WTC11 (cell line): ENCODE results near the gene BSN. TPM values are rescaled to one million over a fixed set of nuclear protein-coding genes. Genes with fewer than 3 reads are reported as not detected.
"Not testable (repeated sequence)": the region's sequence is repeated elsewhere in the genome, so short reads cannot be mapped to it uniquely, and the experiment has no call there.

Experiments used
- ATAC-seq: fragments of 200-7000 bp; cut with Tn5 transposase; 2 replicates; pipeline ENCODE4 v1.10.0; 2021; ENCODE audit warnings: mild to moderate bottlenecking, moderate library complexity
- CTCF ChIA-PET: fragments of 300-600 bp; sonication (Branson Sonifier 250); formaldehyde crosslinking; loops from one replicate; lab custom pipeline; 2021; ENCODE audit warnings: antibody characterized with exemption; lab: Charles Lee
- POLR2A ChIA-PET: fragments of 350-600 bp; sonication (Branson Sonifier 250); formaldehyde crosslinking; loops from one replicate; lab custom pipeline; 2021; ENCODE audit warnings: antibody characterized with exemption; lab: Charles Lee
- DNase-seq: peaks from one replicate; pipeline ENCODE4 v3.0.0; 2021; ENCODE audit warnings: low spot score
- H3K27ac Mint-ChIP-seq: 2 replicates; pipeline ENCODE4 v1.8.0; 2021; ENCODE audit warnings: mixed read lengths
- H3K27me3 Mint-ChIP-seq: 2 replicates; pipeline ENCODE4 v1.8.0; 2021; ENCODE audit warnings: low read depth, mild to moderate bottlenecking, moderate library complexity, mixed read lengths
- H3K36me3 Mint-ChIP-seq: 2 replicates; pipeline ENCODE4 v1.8.0; 2021; ENCODE audit warnings: mixed read lengths
- H3K4me1 Mint-ChIP-seq: 2 replicates; pipeline ENCODE4 v1.8.0; 2022; ENCODE audit warnings: mixed read lengths
- H3K4me3 Mint-ChIP-seq: 2 replicates; pipeline ENCODE4 v1.8.0; 2021; ENCODE audit warnings: mild to moderate bottlenecking, moderate library complexity, mixed read lengths
- H3K9me3 Mint-ChIP-seq: 2 replicates; pipeline ENCODE4 v1.8.0; 2021; ENCODE audit warnings: mixed read lengths
- AFF4 ChIP-seq: sonication (generic); formaldehyde crosslinking; IDR thresholded peaks from 2 replicates; pipeline ENCODE4 v1.8.1; 2023; ENCODE audit warnings: mild to moderate bottlenecking, missing genetic modification reagents, borderline replicate concordance
- ATF1 ChIP-seq: sonication (generic); formaldehyde crosslinking; IDR thresholded peaks from 2 replicates; pipeline ENCODE4 v1.8.1; 2023; ENCODE audit warnings: mild to moderate bottlenecking, moderate library complexity, missing genetic modification reagents
- CBFB ChIP-seq: sonication (generic); formaldehyde crosslinking; IDR thresholded peaks from 2 replicates; pipeline ENCODE4 v1.8.1; 2022; ENCODE audit warnings: mild to moderate bottlenecking, low read depth, missing genetic modification reagents
- EMX1 ChIP-seq: fragments of 250-450 bp; sonication (Bioruptor Pico); IDR thresholded peaks from 2 replicates; pipeline ENCODE4 v1.8.0; 2021; ENCODE audit warnings: mild to moderate bottlenecking
- HMGA2 ChIP-seq: fragments of 250-450 bp; sonication (Bioruptor Pico); IDR thresholded peaks from 2 replicates; pipeline ENCODE4 v1.4.0; 2021; ENCODE audit warnings: mild to moderate bottlenecking, moderate library complexity
- MYBL2 ChIP-seq: sonication (generic); formaldehyde crosslinking; IDR thresholded peaks from 2 replicates; pipeline ENCODE4 v1.8.1; 2023; ENCODE audit warnings: mild to moderate bottlenecking, moderate library complexity, missing genetic modification reagents
- NR2C2 ChIP-seq: sonication (generic); formaldehyde crosslinking; IDR thresholded peaks from 2 replicates; pipeline ENCODE4 v1.8.0; 2022; ENCODE audit warnings: mild to moderate bottlenecking, missing genetic modification reagents
- PRRX2 ChIP-seq: fragments of 250-450 bp; sonication (Bioruptor Pico); IDR thresholded peaks from 2 replicates; pipeline ENCODE4 v1.8.0; 2021; ENCODE audit warnings: mild to moderate bottlenecking
- SOX15 ChIP-seq: fragments of 250-450 bp; sonication (Bioruptor Pico); IDR thresholded peaks from 2 replicates; pipeline ENCODE4 v1.9.0; 2021; ENCODE audit warnings: mild to moderate bottlenecking
- SP1 ChIP-seq: sonication (generic); formaldehyde crosslinking; conservative IDR thresholded peaks from 2 replicates; pipeline ENCODE4 v1.8.1; 2022; ENCODE audit warnings: missing genetic modification reagents
- STAT6 ChIP-seq: sonication (generic); formaldehyde crosslinking; conservative IDR thresholded peaks from 2 replicates; pipeline ENCODE4 v1.8.1; 2023; ENCODE audit warnings: mild to moderate bottlenecking, low read depth, missing genetic modification reagents, moderate library complexity
- total RNA-seq: library from RNA; stranded (reverse); gene quantifications from 3 replicates; pipeline ENCODE4 v1.2.3, GENCODE V29; 2021
- TF ChIP-seq, protein P1 (sequence below): sonication (generic); formaldehyde crosslinking; IDR thresholded peaks from 2 replicates; pipeline ENCODE4 v1.8.0; 2022; ENCODE audit warnings: mild to moderate bottlenecking, missing genetic modification reagents
- TF ChIP-seq, protein P2 (sequence below): sonication (generic); formaldehyde crosslinking; IDR thresholded peaks from 2 replicates; pipeline ENCODE4 v1.8.0; 2022; ENCODE audit warnings: mild to moderate bottlenecking, missing genetic modification reagents
- TF ChIP-seq, protein P3 (sequence below): sonication (generic); formaldehyde crosslinking; IDR thresholded peaks from 2 replicates; pipeline ENCODE4 v1.8.0; 2022; ENCODE audit warnings: missing genetic modification reagents

BSN gene
- total RNA-seq, 1 experiment from 2014 or later, result 2.8 TPM

- TF ChIP-seq AFF4 (CRISPR knock-in tag), result no peak
- TF ChIP-seq SOX15, result no peak
- TF ChIP-seq EMX1 (CRISPR knock-in tag), result no peak
- TF ChIP-seq MYBL2 (CRISPR knock-in tag), result no peak
- TF ChIP-seq, protein P1, sequence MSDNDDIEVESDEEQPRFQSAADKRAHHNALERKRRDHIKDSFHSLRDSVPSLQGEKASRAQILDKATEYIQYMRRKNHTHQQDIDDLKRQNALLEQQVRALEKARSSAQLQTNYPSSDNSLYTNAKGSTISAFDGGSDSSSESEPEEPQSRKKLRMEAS (CRISPR knock-in tag), result no peak
- no peak for TF ChIP-seq SP1
- TF ChIP-seq NR2C2 (CRISPR knock-in tag), result no peak
Measured at GRCh38 chr3:49570028-49570654, 15.9 kb downstream of the BSN start (continued).

DNA sequence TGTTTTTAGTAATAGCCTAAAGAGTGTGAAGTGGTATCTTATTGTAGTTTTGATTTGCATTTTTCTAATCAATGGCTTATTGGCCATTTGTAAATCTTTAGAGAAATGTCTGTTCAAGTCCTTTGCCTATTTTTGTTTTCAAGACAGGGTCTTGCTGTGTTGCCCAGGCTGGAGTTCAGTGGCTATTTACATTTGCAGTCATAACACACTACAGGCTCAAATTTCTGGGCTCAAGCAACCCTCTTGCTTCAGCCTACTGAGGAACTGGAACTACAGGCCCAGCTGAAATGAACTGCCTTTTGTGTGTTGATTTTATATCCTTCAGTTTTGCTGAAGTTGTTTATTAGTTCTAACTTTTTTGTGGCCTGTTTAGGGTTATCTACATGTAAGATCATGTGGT lies 27.9 kb downstream of the BSN start:
- Mint-ChIP-seq H3K4me3 (no peak overlapping the region), H3K4me1 (no peaks in the 10 kb centered on the region; the same call in 1 of the 2 replicates), H3K36me3 (no peaks in the 10 kb centered on the region), H3K27me3 (no peaks in the 10 kb centered on the region), H3K27ac (no peak overlapping the region), H3K9me3 (peaks cover 4% of the 10 kb centered on the region; the same call in 1 of the 2 replicates)
- DNase-seq, result no peak
- POLR2A ChIA-PET, result no interaction called here
- no peak for ATAC-seq
- TF ChIP-seq, protein P2, sequence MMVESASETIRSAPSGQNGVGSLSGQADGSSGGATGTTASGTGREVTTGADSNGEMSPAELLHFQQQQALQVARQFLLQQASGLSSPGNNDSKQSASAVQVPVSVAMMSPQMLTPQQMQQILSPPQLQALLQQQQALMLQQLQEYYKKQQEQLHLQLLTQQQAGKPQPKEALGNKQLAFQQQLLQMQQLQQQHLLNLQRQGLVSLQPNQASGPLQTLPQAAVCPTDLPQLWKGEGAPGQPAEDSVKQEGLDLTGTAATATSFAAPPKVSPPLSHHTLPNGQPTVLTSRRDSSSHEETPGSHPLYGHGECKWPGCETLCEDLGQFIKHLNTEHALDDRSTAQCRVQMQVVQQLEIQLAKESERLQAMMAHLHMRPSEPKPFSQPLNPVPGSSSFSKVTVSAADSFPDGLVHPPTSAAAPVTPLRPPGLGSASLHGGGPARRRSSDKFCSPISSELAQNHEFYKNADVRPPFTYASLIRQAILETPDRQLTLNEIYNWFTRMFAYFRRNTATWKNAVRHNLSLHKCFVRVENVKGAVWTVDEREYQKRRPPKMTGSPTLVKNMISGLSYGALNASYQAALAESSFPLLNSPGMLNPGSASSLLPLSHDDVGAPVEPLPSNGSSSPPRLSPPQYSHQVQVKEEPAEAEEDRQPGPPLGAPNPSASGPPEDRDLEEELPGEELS (CRISPR knock-in tag), result no peak
- CTCF ChIA-PET, result no interaction called here

- H3K27ac Mint-ChIP-seq, H3K4me1 Mint-ChIP-seq, CTCF ChIA-PET, H3K4me3 Mint-ChIP-seq, H3K36me3 Mint-ChIP-seq, H3K9me3 Mint-ChIP-seq, DNase-seq, H3K27me3 Mint-ChIP-seq, ATAC-seq, POLR2A ChIA-PET: not testable (repeated sequence)
Measured at GRCh38 chr3:49585261-49585755, 31.0 kb downstream of the BSN start.

GRCh38 chr3:49591615-49592014 lies 37.3 kb downstream of the BSN start:
- no peak overlapping the region for H3K27ac Mint-ChIP-seq
- H3K27me3 Mint-ChIP-seq, result no peaks in the 10 kb centered on the region
- no peak for DNase-seq
- ChIA-PET CTCF (interaction anchor here (0.7 kb wide), 1 partner anchor 573 kb away, joined by 3 read pairs; the partner anchor contains the start of gene DALRD3), POLR2A (no interaction called here)
- H3K36me3 Mint-ChIP-seq, result no peaks in the 10 kb centered on the region
- H3K4me1 Mint-ChIP-seq, result peaks cover 5% of the 10 kb centered on the region; the same call in 1 of the 2 replicates
- H3K4me3 Mint-ChIP-seq, result no peak overlapping the region
- peaks cover 5% of the 10 kb centered on the region for H3K9me3 Mint-ChIP-seq
- TF ChIP-seq NR2C2 (CRISPR knock-in tag) (no peak), HMGA2 (CRISPR knock-in tag) (no peak)
- ATAC-seq, result no peak

- no peaks in the 10 kb centered on the region for H3K4me1 Mint-ChIP-seq
- H3K9me3 Mint-ChIP-seq, result peaks cover 5% of the 10 kb centered on the region
- H3K27ac Mint-ChIP-seq, result no peak overlapping the region
- ChIA-PET CTCF (no interaction called here), POLR2A (no interaction called here)
- H3K36me3 Mint-ChIP-seq, result no peaks in the 10 kb centered on the region
- DNase-seq, result no peak
- no peak for ATAC-seq
- H3K4me3 Mint-ChIP-seq, result no peak overlapping the region
- H3K27me3 Mint-ChIP-seq, result no peaks in the 10 kb centered on the region
- TF ChIP-seq ATF1 (CRISPR knock-in tag) (no peak), CBFB (no peak), PRRX2 (CRISPR knock-in tag) (no peak), STAT6 (CRISPR knock-in tag) (no peak)
- TF ChIP-seq, protein P1 (CRISPR knock-in tag), result no peak
- TF ChIP-seq, protein P3, sequence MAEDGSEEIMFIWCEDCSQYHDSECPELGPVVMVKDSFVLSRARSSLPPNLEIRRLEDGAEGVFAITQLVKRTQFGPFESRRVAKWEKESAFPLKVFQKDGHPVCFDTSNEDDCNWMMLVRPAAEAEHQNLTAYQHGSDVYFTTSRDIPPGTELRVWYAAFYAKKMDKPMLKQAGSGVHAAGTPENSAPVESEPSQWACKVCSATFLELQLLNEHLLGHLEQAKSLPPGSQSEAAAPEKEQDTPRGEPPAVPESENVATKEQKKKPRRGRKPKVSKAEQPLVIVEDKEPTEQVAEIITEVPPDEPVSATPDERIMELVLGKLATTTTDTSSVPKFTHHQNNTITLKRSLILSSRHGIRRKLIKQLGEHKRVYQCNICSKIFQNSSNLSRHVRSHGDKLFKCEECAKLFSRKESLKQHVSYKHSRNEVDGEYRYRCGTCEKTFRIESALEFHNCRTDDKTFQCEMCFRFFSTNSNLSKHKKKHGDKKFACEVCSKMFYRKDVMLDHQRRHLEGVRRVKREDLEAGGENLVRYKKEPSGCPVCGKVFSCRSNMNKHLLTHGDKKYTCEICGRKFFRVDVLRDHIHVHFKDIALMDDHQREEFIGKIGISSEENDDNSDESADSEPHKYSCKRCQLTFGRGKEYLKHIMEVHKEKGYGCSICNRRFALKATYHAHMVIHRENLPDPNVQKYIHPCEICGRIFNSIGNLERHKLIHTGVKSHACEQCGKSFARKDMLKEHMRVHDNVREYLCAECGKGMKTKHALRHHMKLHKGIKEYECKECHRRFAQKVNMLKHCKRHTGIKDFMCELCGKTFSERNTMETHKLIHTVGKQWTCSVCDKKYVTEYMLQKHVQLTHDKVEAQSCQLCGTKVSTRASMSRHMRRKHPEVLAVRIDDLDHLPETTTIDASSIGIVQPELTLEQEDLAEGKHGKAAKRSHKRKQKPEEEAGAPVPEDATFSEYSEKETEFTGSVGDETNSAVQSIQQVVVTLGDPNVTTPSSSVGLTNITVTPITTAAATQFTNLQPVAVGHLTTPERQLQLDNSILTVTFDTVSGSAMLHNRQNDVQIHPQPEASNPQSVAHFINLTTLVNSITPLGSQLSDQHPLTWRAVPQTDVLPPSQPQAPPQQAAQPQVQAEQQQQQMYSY (CRISPR knock-in tag), result no peak
Measured at GRCh38 chr3:49593041-49593440, 38.8 kb downstream of the BSN start.
